ENCODE measurements around the gene ARHGEF11.

The ARHGEF11 gene, protein sequence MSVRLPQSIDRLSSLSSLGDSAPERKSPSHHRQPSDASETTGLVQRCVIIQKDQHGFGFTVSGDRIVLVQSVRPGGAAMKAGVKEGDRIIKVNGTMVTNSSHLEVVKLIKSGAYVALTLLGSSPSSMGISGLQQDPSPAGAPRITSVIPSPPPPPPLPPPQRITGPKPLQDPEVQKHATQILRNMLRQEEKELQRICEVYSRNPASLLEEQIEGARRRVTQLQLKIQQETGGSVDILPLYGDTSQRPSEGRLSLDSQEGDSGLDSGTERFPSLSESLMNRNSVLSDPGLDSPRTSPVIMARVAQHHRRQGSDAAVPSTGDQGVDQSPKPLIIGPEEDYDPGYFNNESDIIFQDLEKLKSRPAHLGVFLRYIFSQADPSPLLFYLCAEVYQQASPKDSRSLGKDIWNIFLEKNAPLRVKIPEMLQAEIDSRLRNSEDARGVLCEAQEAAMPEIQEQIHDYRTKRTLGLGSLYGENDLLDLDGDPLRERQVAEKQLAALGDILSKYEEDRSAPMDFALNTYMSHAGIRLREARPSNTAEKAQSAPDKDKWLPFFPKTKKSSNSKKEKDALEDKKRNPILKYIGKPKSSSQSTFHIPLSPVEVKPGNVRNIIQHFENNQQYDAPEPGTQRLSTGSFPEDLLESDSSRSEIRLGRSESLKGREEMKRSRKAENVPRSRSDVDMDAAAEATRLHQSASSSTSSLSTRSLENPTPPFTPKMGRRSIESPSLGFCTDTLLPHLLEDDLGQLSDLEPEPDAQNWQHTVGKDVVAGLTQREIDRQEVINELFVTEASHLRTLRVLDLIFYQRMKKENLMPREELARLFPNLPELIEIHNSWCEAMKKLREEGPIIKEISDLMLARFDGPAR (N-terminal part only)

DNA sequence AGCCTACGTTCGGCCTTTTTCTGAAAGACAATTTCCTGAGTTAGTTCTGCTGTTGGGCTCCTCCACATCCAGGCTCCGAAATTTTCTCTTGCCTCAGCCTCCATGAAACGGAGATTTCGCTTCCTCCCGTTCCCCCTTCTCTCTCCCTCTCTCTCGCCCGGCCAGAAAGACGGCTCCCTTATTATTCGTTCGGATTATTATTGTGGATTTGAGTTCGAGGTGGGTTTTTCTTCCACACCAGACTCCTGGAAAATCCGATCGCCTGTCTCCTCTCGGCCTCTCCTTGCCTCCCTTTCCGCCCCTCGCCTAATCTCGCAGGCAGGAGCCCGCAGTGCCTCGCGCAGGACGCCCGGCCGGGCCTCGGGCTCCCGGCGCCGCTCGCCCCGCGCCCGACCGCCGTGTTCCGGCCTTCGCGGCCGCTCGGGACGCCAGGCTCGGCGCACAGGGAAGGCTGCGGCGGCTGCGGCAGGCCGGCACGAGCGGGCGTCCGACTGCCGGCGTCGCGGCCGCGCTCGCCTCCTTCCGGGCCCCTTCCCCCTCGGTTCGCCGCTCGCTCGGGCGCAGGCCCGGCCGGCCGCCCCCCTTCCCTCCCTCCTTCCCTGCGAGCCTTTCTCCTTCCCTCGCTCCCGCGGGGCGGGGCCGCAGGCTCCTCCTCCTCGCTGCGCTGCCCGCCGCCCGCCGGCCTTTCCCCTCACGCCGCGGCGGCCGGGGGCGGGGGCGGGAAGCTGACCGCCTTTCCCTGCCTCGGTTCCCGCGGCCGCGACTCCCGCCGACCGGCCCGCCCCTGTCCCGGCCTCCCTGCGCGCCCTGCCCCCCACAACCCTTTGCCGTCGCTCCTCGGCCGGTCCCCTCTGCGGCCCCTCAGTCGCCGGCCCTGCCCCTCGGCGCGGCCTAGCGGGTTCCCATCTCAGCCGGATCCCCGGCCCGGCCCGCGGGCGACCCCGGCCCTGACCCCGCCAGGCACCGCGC lies at the start of gene ARHGEF11:
Gene ARHGEF11, minus strand, starts transcription at position 493 of the 969 bp plus-strand sequence. CDS start 1,412 bp downstream, outside the sequence.
- peaks cover 3% of the 10 kb centered on the region for H3K36me3 ChIP-seq (ENCODE audit: insufficient read depth, low read length)
- H3K27me3 ChIP-seq (ENCODE audit: insufficient read depth, low read length) = no peaks in the 10 kb centered on the region
- no peaks in the 10 kb centered on the region for H3K9me3 ChIP-seq (ENCODE audit: low read length)
- peak within 1 kb of the TSS; percentile 81 for H3K4me3 ChIP-seq (ENCODE audit: low read length)
- H2AFZ ChIP-seq (ENCODE audit: low read depth, low read length) = peak within 1 kb of the TSS; percentile 95
- H3K4me1 ChIP-seq (ENCODE audit: insufficient read depth, low read length) = peaks cover 27% of the 10 kb centered on the region

DNA sequence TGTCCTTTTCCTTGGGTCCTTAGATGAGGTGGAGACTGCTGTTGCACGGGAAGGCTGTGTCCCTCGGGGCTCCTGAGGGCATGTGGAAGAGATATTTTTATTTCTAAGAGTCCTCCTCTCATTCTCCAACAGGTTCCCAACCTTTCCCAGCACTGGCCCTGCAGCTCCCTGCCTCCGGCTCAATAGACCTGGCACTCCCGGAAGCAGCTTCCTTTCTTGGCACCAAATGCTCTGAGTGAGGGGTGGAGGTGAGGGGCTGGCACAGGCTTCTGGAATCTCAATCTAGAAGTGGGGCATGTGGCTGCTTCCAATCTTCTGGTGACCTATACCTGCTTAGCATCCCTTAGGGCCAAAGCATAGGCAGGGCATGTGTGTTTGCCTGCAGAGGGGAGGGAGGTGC lies 49.5 kb upstream of the ARHGEF11 start:
- no peaks in the 10 kb centered on the region for H3K36me3 ChIP-seq (ENCODE audit: insufficient read depth, low read length)
- H3K9me3 ChIP-seq (ENCODE audit: low read length) = no peaks in the 10 kb centered on the region
- H3K27me3 ChIP-seq (ENCODE audit: insufficient read depth, low read length) = peaks cover 14% of the 10 kb centered on the region
- no peak overlapping the region for H2AFZ ChIP-seq (ENCODE audit: low read depth, low read length)
- H3K4me1 ChIP-seq (ENCODE audit: insufficient read depth, low read length) = no peaks in the 10 kb centered on the region
- H3K4me3 ChIP-seq (ENCODE audit: low read length) = no peak overlapping the region

DNA sequence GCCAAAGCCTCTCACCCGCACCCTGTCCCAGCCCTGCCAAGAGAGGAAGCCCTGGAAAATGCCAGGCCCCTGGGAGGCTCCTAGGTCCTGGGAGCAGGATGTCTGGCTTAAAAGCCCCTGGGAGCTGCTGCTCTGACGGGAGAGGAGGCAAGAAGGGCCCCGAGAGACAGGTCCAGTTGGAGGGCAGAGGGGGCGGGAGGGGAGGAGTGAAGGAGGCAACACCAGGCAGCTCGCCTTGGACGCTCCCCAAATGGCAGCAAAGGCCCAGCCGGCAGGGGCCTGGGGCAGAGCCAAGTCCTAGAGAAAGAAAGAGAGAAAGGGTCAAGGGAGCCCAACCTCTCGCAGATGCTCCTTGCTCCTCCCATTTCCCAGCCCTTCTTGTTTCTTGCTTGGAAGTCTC lies 47.3 kb upstream of the ARHGEF11 start:
- no peaks in the 10 kb centered on the region for H3K4me1 ChIP-seq (ENCODE audit: insufficient read depth, low read length)
- no peak overlapping the region for H2AFZ ChIP-seq (ENCODE audit: low read depth, low read length)
- no peaks in the 10 kb centered on the region for H3K36me3 ChIP-seq (ENCODE audit: insufficient read depth, low read length)
- no peak overlapping the region for H3K4me3 ChIP-seq (ENCODE audit: low read length)
- H3K27me3 ChIP-seq (ENCODE audit: insufficient read depth, low read length) = peaks cover 16% of the 10 kb centered on the region
- H3K9me3 ChIP-seq (ENCODE audit: low read length) = no peaks in the 10 kb centered on the region

DNA sequence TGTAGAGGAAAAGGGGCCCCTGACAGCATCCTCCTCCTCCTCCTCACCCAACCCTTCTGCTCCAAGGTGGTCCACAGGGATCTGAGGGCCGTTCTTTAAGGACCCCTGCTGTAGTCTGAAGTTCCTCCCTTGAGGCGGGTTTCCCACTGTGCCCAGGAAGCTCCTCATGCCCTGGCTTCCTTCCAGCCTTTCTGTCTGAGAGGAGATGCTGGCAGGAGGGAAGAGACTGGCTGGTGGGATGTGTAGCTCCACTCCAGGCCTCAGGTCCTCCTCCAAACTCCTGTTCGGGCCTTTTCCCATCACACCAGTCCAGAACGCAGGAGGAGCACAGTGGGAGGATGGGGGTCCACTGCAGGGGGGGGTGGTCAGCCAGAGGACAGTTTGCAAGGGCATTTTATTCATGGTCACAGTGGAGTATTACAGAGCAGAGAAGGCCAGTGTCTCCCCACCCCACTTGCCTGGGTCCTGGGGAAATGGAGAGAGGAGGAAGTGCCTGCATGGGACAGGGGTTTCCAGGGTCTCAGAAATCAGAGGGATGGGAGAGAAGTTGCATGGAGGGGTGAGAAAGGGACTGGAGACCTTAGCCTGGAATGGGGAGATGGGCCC lies 46.2 kb upstream of the ARHGEF11 start:
- no peaks in the 10 kb centered on the region for H3K4me1 ChIP-seq (ENCODE audit: insufficient read depth, low read length)
- no peak overlapping the region for H3K4me3 ChIP-seq (ENCODE audit: low read length)
- peaks cover 16% of the 10 kb centered on the region for H3K27me3 ChIP-seq (ENCODE audit: insufficient read depth, low read length)

DNA sequence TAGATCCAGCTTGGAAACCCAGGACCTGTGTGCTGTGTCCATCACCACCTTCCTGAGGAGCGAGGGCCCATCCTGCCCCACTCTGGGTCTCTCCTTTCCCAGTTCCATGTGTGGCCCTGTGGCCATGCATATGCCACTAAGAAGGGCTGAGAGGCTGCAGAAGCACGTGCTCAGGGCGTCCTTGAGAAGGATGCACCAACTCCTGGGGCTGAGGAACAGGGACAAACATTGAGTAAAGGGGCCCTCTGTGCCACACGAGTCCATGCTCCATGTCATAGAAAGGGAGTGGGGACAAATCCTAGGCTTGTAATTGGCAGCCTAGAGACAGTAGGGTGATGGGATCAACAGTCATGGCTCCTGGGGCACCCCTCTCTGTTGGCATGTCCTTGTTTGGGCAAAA lies 45.6 kb upstream of the ARHGEF11 start:
- peaks cover 16% of the 10 kb centered on the region for H3K27me3 ChIP-seq (ENCODE audit: insufficient read depth, low read length)
- H3K4me3 ChIP-seq (ENCODE audit: low read length) = no peak overlapping the region
- H3K36me3 ChIP-seq (ENCODE audit: insufficient read depth, low read length) = no peaks in the 10 kb centered on the region
- H3K9me3 ChIP-seq (ENCODE audit: low read length) = no peaks in the 10 kb centered on the region
- H2AFZ ChIP-seq (ENCODE audit: low read depth, low read length) = no peak overlapping the region
- no peaks in the 10 kb centered on the region for H3K4me1 ChIP-seq (ENCODE audit: insufficient read depth, low read length)

More for the DNA sequence above, 46.2 kb upstream of the ARHGEF11 start:
- no peak overlapping the region for H2AFZ ChIP-seq (ENCODE audit: low read depth, low read length)
- H3K36me3 ChIP-seq (ENCODE audit: insufficient read depth, low read length) = no peaks in the 10 kb centered on the region
- no peaks in the 10 kb centered on the region for H3K9me3 ChIP-seq (ENCODE audit: low read length)

DNA sequence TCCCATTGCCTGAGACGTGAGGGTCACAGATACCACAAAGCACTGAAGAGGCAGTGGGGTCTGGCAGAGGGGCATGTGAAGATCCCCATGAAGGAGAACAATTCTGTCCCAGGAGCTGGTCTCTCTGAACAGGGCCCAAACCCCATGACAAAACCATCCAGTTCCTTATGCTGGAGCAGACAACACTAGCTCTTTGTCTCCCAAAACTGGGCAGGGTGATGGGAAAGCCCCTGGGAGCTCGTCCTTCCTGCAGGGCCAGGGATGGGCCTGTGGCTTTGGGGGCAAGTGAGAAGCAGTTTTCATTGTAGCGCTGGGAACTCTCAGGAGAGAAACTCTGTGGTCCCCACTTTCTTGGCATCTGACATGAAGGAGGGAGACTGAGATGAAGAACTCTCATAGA lies 45.2 kb upstream of the ARHGEF11 start:
- H3K9me3 ChIP-seq (ENCODE audit: low read length) = no peaks in the 10 kb centered on the region
- peaks cover 16% of the 10 kb centered on the region for H3K27me3 ChIP-seq (ENCODE audit: insufficient read depth, low read length)
- no peaks in the 10 kb centered on the region for H3K36me3 ChIP-seq (ENCODE audit: insufficient read depth, low read length)
- no peak overlapping the region for H2AFZ ChIP-seq (ENCODE audit: low read depth, low read length)
- no peak overlapping the region for H3K4me3 ChIP-seq (ENCODE audit: low read length)
- H3K4me1 ChIP-seq (ENCODE audit: insufficient read depth, low read length) = no peaks in the 10 kb centered on the region

DNA sequence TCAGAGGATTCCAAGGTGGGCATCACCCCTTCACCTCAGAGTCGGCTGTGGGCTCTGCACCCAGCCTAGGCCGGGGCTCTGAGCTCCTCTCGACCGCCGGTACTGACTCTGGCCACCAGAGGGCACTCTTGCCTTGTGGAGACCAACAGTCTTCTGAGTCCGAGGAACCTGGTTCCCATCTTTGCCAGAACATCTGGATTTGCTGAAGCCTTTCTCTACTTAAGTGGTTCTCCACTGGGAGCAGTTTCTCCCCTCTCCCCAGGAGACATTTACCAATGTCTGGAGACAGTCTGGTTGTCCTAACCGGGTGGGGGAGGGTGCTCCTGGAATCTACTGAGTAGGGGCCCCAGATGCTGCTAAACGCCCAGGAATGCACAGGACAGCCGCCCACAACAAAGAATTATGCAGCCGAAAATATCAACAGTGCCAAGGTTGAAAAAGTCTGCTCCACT lies 44.7 kb upstream of the ARHGEF11 start:
- H3K9me3 ChIP-seq (ENCODE audit: low read length) = no peaks in the 10 kb centered on the region
- no peak overlapping the region for H2AFZ ChIP-seq (ENCODE audit: low read depth, low read length)
- peaks cover 16% of the 10 kb centered on the region for H3K27me3 ChIP-seq (ENCODE audit: insufficient read depth, low read length)
- no peak overlapping the region for H3K4me3 ChIP-seq (ENCODE audit: low read length)
- no peaks in the 10 kb centered on the region for H3K4me1 ChIP-seq (ENCODE audit: insufficient read depth, low read length)
- H3K36me3 ChIP-seq (ENCODE audit: insufficient read depth, low read length) = no peaks in the 10 kb centered on the region

DNA sequence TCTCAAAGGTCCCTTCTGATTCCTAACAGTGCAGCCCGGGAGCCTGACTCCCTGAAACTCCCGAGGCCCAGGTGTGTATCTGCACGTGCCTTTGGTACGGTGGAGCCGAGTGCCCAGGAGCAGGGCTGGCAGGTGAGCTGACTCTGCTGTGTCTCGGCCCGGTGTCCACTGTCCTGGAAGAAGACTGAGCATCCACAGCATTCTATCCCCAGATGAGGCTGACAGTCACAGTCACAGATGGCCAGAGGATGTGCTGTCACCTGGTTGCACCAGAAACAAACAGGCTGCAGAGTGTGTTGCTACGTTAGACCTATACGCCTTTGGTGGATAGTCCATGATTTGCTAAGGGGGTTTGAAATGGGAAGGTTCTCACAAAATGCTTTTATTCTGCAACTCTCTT lies 44.2 kb upstream of the ARHGEF11 start:
- Histone ChIP-seq H2AFZ (ENCODE audit: low read depth, low read length) (no peak overlapping the region), H3K9me3 (ENCODE audit: low read length) (no peaks in the 10 kb centered on the region), H3K4me1 (ENCODE audit: insufficient read depth, low read length) (no peaks in the 10 kb centered on the region), H3K27me3 (ENCODE audit: insufficient read depth, low read length) (peaks cover 18% of the 10 kb centered on the region), H3K36me3 (ENCODE audit: insufficient read depth, low read length) (no peaks in the 10 kb centered on the region), H3K4me3 (ENCODE audit: low read length) (no peak overlapping the region)

DNA sequence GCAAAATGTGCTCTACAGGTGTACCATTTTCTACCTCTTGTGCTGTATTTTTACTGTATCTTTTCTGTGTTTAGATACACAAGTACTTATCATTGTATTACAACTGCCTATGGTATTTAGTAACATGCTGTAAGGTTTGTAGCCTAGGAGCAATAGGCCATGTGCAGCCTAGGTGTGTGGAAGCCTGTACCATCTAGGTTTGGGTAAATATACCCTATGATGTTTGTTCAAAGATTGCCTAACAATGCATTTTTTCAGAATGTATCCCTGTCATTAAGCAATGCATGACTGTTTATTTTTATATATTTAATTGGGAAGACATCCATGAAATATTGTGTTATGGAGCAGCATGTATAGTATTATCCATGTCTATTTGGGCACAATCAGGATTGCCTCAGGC lies 43.1 kb upstream of the ARHGEF11 start:
- no peaks in the 10 kb centered on the region for H3K9me3 ChIP-seq (ENCODE audit: low read length)
- H3K4me3 ChIP-seq (ENCODE audit: low read length) = no peak overlapping the region
- peaks cover 24% of the 10 kb centered on the region for H3K27me3 ChIP-seq (ENCODE audit: insufficient read depth, low read length)
- H3K36me3 ChIP-seq (ENCODE audit: insufficient read depth, low read length) = no peaks in the 10 kb centered on the region
- no peaks in the 10 kb centered on the region for H3K4me1 ChIP-seq (ENCODE audit: insufficient read depth, low read length)
- no peak overlapping the region for H2AFZ ChIP-seq (ENCODE audit: low read depth, low read length)

DNA sequence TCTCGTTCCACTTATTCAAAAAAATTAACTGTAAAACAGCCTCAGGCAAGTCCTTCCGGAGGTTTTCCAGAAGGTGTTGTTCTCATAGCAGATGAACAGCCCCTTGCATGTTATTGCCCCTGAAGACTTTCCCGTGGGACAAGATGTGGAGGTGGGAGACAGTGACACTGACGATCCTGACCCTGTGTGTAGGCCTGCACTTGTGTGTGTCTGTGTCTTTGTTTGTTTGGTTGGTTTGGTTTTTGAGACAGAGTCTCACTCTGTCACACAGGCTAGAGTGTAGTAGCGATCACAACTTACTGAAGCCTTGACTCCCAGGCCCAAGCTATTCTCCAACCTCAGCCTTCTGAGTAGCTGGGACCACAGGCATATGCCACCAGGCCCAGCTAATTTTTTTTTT lies 41.5 kb upstream of the ARHGEF11 start:
- Histone ChIP-seq H2AFZ (ENCODE audit: low read depth, low read length) (no peak overlapping the region), H3K36me3 (ENCODE audit: insufficient read depth, low read length) (no peaks in the 10 kb centered on the region), H3K4me3 (ENCODE audit: low read length) (no peak overlapping the region), H3K4me1 (ENCODE audit: insufficient read depth, low read length) (no peaks in the 10 kb centered on the region), H3K9me3 (ENCODE audit: low read length) (no peaks in the 10 kb centered on the region), H3K27me3 (ENCODE audit: insufficient read depth, low read length) (peaks cover 19% of the 10 kb centered on the region)

DNA sequence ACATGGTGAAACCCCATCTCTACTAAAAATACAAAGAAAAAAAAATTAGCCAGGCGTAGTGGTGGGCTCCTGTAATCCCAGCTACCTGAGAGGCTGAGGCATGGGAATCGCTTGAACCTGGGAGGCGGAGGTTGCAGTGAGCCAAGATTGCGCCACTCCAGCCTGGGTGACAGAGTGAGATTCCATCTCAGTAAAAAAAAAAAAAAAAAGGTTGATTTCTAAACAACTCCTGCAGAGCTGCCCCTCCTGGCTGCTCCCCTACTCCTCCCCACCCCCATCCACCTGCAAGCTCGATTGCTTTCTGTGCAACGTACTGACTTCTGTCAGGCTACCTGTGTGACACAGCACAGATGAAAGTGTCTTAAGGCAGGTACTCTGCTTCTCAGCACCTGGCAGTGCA lies 40.8 kb upstream of the ARHGEF11 start:
- no peak overlapping the region for H2AFZ ChIP-seq (ENCODE audit: low read depth, low read length)
- H3K4me1 ChIP-seq (ENCODE audit: insufficient read depth, low read length) = no peaks in the 10 kb centered on the region
- H3K36me3 ChIP-seq (ENCODE audit: insufficient read depth, low read length) = no peaks in the 10 kb centered on the region
- H3K9me3 ChIP-seq (ENCODE audit: low read length) = no peaks in the 10 kb centered on the region
- no peak overlapping the region for H3K4me3 ChIP-seq (ENCODE audit: low read length)
- peaks cover 14% of the 10 kb centered on the region for H3K27me3 ChIP-seq (ENCODE audit: insufficient read depth, low read length)

DNA sequence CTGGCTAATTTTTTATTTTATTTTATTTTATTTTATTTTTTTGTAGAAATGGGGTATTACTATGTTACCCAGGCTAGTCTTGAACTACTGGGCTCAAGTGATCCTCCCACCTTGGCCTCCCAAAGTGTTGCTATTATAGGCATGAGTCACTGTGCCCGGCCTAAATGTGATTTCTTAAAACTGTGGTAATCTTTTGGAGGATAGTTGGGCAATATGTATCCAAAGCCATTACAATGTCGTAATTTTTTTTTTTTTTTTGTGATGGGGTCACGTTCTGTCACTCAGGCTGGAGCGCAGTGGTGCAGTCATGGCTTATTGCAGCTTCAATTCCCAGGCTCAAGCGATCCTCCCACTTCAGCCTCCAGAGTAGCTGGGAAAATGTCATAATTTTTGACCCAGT lies 39.9 kb upstream of the ARHGEF11 start:
- Histone ChIP-seq H2AFZ (ENCODE audit: low read depth, low read length) (no peak overlapping the region), H3K4me3 (ENCODE audit: low read length) (no peak overlapping the region), H3K27me3 (ENCODE audit: insufficient read depth, low read length) (peaks cover 13% of the 10 kb centered on the region), H3K9me3 (ENCODE audit: low read length) (no peaks in the 10 kb centered on the region), H3K36me3 (ENCODE audit: insufficient read depth, low read length) (no peaks in the 10 kb centered on the region), H3K4me1 (ENCODE audit: insufficient read depth, low read length) (no peaks in the 10 kb centered on the region)
